ENCODE measurements around the gene GCSAM. TPM values are rescaled to one million over a fixed set of nuclear protein-coding genes. Genes with fewer than 3 reads are reported as not detected.
A peak's percentile ranks its signal among the peaks of the same experiment; 100 is the strongest.

Gene GCSAM
- total RNA-seq, 2 experiments from 2014 or later, result 6.5 to 6.8 TPM

DNA sequence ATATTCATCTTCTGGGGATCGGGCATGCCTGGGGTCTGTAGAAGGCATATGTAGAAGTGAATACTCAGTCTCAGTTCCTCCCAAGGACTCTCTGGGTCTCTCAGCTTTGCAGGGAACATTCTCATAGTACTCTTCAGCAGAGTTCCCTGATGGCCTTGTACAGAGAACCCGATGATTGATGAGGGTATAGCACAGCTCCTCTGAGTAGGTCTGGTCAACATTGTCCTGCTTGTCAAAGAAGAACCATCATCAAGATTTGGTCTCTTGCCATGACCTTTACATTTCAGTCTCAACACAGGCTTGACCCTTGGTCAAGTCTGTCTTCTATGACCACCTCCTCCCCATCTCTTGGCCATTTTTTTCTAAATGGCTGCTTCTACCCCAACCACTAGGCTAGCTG, 9.5 kb downstream of the GCSAM start:
- no peak overlapping the region for H3K27ac Mint-ChIP-seq
- TF ChIP-seq, protein P1, sequence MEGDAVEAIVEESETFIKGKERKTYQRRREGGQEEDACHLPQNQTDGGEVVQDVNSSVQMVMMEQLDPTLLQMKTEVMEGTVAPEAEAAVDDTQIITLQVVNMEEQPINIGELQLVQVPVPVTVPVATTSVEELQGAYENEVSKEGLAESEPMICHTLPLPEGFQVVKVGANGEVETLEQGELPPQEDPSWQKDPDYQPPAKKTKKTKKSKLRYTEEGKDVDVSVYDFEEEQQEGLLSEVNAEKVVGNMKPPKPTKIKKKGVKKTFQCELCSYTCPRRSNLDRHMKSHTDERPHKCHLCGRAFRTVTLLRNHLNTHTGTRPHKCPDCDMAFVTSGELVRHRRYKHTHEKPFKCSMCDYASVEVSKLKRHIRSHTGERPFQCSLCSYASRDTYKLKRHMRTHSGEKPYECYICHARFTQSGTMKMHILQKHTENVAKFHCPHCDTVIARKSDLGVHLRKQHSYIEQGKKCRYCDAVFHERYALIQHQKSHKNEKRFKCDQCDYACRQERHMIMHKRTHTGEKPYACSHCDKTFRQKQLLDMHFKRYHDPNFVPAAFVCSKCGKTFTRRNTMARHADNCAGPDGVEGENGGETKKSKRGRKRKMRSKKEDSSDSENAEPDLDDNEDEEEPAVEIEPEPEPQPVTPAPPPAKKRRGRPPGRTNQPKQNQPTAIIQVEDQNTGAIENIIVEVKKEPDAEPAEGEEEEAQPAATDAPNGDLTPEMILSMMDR (IDR thresholded peaks at IDR 0.05), result no peak
- intact Hi-C loops (cut with DNase I, micrococcal nuclease), result loop anchor here in 1 of 2 experiments (5.0 kb wide), 1 partner anchor 179 kb away; no protein-coding TSS in a partner anchor
- Histone ChIP-seq H3K36me3 (ENCODE audit: insufficient read depth, low read length) (peaks cover 33% of the 10 kb centered on the region), H3K4me3 (ENCODE audit: low read length) (no peak overlapping the region), H3K9me3 (ENCODE audit: control insufficient read depth in 1 of 2, insufficient read depth in 1 of 2, low read length in 2 of 2) (no peaks in the 10 kb centered on the region), H3K27ac (ENCODE audit: low read depth in 1 of 2, low read length in 2 of 2) (no peak overlapping the region), H3K27me3 (ENCODE audit: control insufficient read depth in 1 of 2, insufficient read depth in 2 of 2, low read length in 2 of 2) (no peaks in the 10 kb centered on the region), H3K4me1 (ENCODE audit: insufficient read depth, low read length) (peaks cover 36% of the 10 kb centered on the region)
- POLR2A ChIA-PET, result interaction anchor here (1.4 kb wide), 1 partner anchor 9 kb away, joined by 3 read pairs; the partner anchor contains the start of gene GCSAM
- H3K4me3 Mint-ChIP-seq, result no peak overlapping the region
- DNase-seq, result no peak
- H3K36me3 Mint-ChIP-seq (ENCODE audit: low read depth), result peaks cover 58% of the 10 kb centered on the region
- no peak for ATAC-seq (ENCODE audit: poor library complexity)
- H3K4me1 Mint-ChIP-seq (ENCODE audit: low read depth), result peaks cover 86% of the 10 kb centered on the region
- H3K27me3 Mint-ChIP-seq, result no peaks in the 10 kb centered on the region
- CTCF ChIA-PET, result interaction anchor here (1.4 to 2.0 kb wide), 2 partner anchors 11 to 12 kb away, joined by 3 to 5 read pairs; no protein-coding TSS in a partner anchor
- H3K9me3 Mint-ChIP-seq, result no peaks in the 10 kb centered on the region

DNA sequence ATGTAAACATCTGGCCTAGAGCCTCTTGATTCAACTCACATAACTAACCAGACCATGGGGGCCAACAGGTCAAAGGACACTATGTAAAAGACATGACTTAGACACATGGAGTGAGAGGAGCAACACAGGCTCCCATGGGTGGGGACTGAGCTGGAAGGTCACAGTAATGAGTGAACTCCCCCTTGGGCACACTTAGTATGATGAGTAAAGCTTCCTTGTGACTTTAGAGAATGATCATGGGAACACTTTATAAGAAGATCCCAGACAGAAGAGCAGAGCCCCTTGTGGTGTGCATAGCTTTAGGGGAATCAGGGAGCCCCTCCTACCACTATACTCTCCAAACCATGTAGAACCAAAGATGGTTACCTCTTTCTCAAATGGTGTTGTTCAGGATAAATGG, 10.2 kb downstream of the GCSAM start:
- H3K4me3 Mint-ChIP-seq, result no peak overlapping the region
- no peak overlapping the region for H3K27ac Mint-ChIP-seq
- POLR2A ChIA-PET, result interaction anchor here (1.4 kb wide), 1 partner anchor 10 kb away, joined by 3 read pairs; the partner anchor contains the start of gene GCSAM
- H3K27ac ChIP-seq (ENCODE audit: low read depth in 1 of 2, low read length in 2 of 2), result no peak overlapping the region
- DNase-seq, result no peak
- H3K4me1 ChIP-seq (ENCODE audit: insufficient read depth, low read length), result peaks cover 32% of the 10 kb centered on the region
- peaks cover 33% of the 10 kb centered on the region for H3K36me3 ChIP-seq (ENCODE audit: insufficient read depth, low read length)
- TF ChIP-seq, protein P1 (IDR thresholded peaks at IDR 0.05), result no peak
- H3K9me3 ChIP-seq (ENCODE audit: control insufficient read depth in 1 of 2, insufficient read depth in 1 of 2, low read length in 2 of 2), result no peaks in the 10 kb centered on the region
- no peaks in the 10 kb centered on the region for H3K27me3 Mint-ChIP-seq
- intact Hi-C loops (cut with DNase I, micrococcal nuclease), result loop anchor here in 1 of 2 experiments (5.0 kb wide), 1 partner anchor 179 kb away; no protein-coding TSS in a partner anchor
- H3K9me3 Mint-ChIP-seq, result no peaks in the 10 kb centered on the region
- ATAC-seq (ENCODE audit: poor library complexity), result no peak
- CTCF ChIA-PET, result interaction anchor here (1.4 to 2.0 kb wide), 2 partner anchors 11 to 12 kb away, joined by 3 to 5 read pairs; no protein-coding TSS in a partner anchor
- peaks cover 85% of the 10 kb centered on the region for H3K4me1 Mint-ChIP-seq (ENCODE audit: low read depth)
- H3K27me3 ChIP-seq (ENCODE audit: control insufficient read depth in 1 of 2, insufficient read depth in 2 of 2, low read length in 2 of 2), result no peaks in the 10 kb centered on the region
- H3K36me3 Mint-ChIP-seq (ENCODE audit: low read depth), result peaks cover 58% of the 10 kb centered on the region
- no peak overlapping the region for H3K4me3 ChIP-seq (ENCODE audit: low read length)

DNA sequence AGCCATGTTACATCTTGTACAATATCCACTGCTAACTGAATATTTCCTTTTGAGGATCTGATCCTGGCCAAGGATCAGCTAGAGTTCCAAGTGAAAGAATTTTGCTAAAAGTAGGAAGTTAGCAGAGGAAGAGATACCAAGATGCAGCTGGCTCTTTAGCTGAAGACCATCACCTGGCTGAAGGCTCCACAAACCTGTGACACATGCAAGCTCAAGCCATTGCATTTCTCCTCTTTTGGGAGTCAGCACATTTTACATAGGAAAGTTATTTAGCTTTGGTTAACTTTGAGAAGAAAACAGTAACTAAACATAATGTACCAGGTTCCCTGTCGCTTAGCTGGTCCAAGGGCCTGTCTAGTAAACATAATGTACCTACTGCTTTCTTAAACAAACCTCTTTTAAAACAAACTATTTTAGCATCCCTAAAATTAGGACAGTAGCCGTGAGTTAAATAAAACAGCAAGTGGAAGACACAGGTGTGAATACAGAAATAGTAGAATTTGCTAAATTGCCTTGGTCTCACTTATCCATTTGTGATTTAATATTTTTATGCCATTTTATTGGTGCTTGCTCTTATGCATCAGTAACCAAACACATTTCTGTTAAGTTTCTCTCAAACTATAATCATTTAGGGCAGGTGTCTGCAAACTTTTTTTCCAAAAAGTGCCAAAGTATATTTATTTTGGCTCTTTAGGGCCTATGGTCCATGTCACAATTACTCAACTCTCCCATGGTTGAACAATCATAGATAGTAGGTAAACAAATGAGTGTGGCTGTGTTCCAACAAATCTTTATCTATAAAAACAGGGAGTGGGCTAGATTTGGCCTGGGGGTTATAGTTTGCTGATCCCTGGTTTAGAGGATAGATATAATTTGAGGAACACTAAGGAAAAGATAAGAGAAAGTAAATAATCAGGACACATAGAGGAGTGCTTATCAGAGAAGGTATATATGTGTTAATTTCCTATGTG, 11.2 kb downstream of the GCSAM start:
- no peak overlapping the region for H3K4me3 Mint-ChIP-seq
- Histone ChIP-seq H3K9me3 (ENCODE audit: control insufficient read depth in 1 of 2, insufficient read depth in 1 of 2, low read length in 2 of 2) (no peaks in the 10 kb centered on the region), H3K4me1 (ENCODE audit: insufficient read depth, low read length) (peaks cover 26% of the 10 kb centered on the region), H3K27ac (ENCODE audit: low read depth in 1 of 2, low read length in 2 of 2) (no peak overlapping the region), H3K36me3 (ENCODE audit: insufficient read depth, low read length) (peaks cover 33% of the 10 kb centered on the region), H3K4me3 (ENCODE audit: low read length) (no peak overlapping the region), H3K27me3 (ENCODE audit: control insufficient read depth in 1 of 2, insufficient read depth in 2 of 2, low read length in 2 of 2) (no peaks in the 10 kb centered on the region)
- ATAC-seq (ENCODE audit: poor library complexity) (no peak), DNase-seq (no peak)
- peaks cover 57% of the 10 kb centered on the region for H3K36me3 Mint-ChIP-seq (ENCODE audit: low read depth)
- peaks cover 83% of the 10 kb centered on the region for H3K4me1 Mint-ChIP-seq (ENCODE audit: low read depth)
- POLR2A ChIA-PET, result interaction anchor here (0.8 kb wide), 2 partner anchors 10 to 42 kb away, joined by 3 to 4 read pairs; no protein-coding TSS in a partner anchor
- intact Hi-C loops (cut with DNase I, micrococcal nuclease), result loop anchor here in 1 of 2 experiments (5.0 kb wide), 1 partner anchor 180 kb away; no protein-coding TSS in a partner anchor
- no peaks in the 10 kb centered on the region for H3K27me3 Mint-ChIP-seq
- CTCF ChIA-PET, result interaction anchor here (0.9 to 1.3 kb wide), 2 partner anchors 10 to 172 kb away, joined by 3 to 4 read pairs; partner anchors contain the start of gene SLC9C1
- TF ChIP-seq, protein P1 (IDR thresholded peaks at IDR 0.05), result no peak
- no peaks in the 10 kb centered on the region for H3K9me3 Mint-ChIP-seq
- H3K27ac Mint-ChIP-seq, result peak overlapping the region; percentile 32

Data from CD4-positive, alpha-beta T cell (primary cell).